Stimulated activated CD4-positive, alpha-beta T cell treated with anti-CD3 and anti-CD28 coated beads, Interleukin-4, amount 100 ng/mL, for 4 hours (primary cell): ENCODE measurements around the gene PHLPP1.
"Not testable (repeated sequence)": the region's sequence is repeated elsewhere in the genome, so short reads cannot be mapped to it uniquely, and the experiment has no call there.

Source experiments
- DNase-seq, 2 experiments: peaks; one replicate each; pipeline ENCODE4 v3.0.0-alpha.2; 2020

The PHLPP1 gene

GRCh38 chr18:62715436-62715758 lies at the start of gene PHLPP1:
PHLPP1 (plus strand) TSS chr18:62715541; CDS start chr18:62715684, 143 bp downstream.
- DNase-seq: no peak

DNA sequence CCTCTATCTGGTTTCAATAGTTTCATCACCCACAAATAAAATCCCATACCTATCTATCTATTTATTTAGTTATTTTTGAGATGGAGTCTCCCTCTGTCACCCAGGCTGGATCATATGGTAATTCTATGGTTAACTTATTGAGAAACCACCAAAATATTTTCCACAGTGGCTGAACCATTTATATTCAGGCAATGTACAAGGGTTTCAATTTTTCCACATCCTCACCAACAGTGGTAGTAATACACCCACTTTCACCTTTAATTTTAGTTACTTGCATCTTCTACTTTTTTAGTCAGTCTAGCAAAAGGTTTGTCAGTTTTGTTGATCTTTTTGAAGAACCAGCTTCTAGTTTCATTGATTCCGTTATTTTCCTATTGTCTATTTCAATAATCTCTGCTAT lies 46.1 kb upstream of the PHLPP1 start:
- no peak for DNase-seq

GRCh38 chr18:62670573-62670972 lies 44.8 kb upstream of the PHLPP1 start:
- DNase-seq: no peak

DNA sequence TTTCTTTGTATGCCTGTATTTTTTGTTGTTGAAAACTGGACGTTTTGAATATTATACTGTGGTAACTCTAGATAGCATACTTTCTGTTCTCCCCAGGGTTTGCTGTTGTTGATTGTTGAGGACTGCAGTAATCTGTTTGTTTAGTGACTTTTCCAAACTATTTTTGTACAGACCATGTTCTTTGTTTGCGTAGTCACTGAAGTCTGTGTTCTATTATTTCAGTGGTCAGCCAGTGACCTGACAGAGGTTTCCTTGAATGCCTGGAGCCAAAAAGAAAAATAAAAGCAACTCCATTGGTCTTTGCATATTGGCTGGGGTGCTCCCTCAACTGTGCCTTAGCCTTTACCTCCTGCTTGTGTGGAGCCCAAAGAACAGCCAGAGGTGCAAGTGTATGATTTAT lies 42.7 kb upstream of the PHLPP1 start:
- DNase-seq: no peak

DNA sequence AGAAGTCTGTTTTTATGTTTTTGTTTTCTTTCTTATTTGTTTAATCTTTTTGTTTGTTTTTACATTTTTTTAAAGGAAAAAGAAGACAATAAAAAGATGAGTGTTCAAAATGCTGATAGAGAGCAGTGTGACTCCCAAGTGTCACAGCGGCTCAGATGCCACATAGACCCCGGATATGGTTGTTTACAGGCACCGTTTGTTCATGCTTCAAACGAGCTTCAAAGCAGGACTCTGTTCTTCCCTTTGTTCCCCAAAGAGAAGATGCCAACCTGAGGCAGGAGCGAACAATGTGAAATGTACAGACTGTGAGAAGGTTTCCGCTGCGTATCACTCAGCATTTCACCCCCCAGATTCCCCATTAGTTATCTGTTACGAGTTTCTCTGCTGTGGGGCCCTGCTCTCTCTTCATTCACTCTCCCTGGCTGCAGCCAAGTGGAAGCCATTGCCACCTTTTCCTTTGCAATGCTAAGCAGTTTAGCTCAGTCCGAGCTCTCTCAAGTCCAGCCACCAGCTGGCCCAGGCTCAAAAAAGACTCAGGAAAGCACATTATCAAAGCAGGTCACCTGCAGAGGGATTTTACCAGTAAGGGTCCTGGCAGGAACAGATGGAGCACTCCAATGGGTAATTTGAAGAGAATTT lies 36.4 kb upstream of the PHLPP1 start:
- no peak for DNase-seq

- DNase-seq: no peak
Observed at GRCh38 chr18:62682371-62682770, 33.0 kb upstream of the PHLPP1 start.

GRCh38 chr18:62683935-62684334 lies 31.4 kb upstream of the PHLPP1 start:
- DNase-seq: no peak

- DNase-seq: no peak
Observed at GRCh38 chr18:62688743-62689317, 26.5 kb upstream of the PHLPP1 start.

- DNase-seq: no peak
Observed at GRCh38 chr18:62690236-62690815, 25.0 kb upstream of the PHLPP1 start.

- DNase-seq: no peak
Observed at GRCh38 chr18:62693659-62694058, 21.7 kb upstream of the PHLPP1 start.

- no peak for DNase-seq
Observed at GRCh38 chr18:62697636-62698035, 17.7 kb upstream of the PHLPP1 start.

- no peak for DNase-seq
Observed at GRCh38 chr18:62702259-62702658, 13.1 kb upstream of the PHLPP1 start.

- not testable (repeated sequence) for DNase-seq
Observed at GRCh38 chr18:62706879-62707278, 8.5 kb upstream of the PHLPP1 start.

DNA sequence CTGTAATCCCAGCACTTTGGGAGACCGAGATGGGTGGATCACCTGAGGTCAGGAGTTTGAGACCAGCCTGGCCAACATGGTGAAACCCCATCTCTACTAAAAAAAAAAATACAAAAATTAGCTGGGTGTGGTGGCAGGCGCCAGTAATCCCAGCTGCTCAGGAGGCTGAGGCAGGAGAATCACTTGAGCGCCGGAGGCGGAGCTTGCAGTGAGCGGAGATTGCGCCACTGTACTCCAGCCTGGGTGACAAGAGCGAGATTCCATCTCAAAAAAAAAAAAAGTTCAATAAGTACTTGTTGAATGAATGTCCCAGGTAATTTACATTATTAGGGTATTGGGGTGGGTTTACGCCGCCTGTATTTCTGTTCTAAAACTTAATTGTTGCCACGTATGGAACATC lies 5.4 kb upstream of the PHLPP1 start:
- not testable (repeated sequence) for DNase-seq

DNA sequence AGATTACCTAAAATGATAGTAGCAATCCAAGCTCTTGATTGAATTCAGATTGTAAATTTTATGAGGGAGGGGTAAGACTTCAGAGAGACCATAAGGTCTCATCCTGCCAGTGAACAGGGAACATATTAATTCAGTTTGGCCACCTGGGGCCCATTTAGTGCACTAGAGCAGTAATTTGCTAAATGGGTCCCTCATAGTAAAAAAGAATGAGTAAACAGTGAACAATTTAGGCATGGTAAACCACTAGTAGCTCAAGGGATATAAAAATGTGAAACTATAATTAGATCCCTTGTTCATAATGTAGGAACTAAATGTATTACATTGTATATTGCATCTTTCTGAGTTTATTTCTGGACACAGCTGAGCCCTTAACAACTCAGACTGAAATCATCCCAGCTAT lies 4.9 kb upstream of the PHLPP1 start:
- no peak for DNase-seq

DNA sequence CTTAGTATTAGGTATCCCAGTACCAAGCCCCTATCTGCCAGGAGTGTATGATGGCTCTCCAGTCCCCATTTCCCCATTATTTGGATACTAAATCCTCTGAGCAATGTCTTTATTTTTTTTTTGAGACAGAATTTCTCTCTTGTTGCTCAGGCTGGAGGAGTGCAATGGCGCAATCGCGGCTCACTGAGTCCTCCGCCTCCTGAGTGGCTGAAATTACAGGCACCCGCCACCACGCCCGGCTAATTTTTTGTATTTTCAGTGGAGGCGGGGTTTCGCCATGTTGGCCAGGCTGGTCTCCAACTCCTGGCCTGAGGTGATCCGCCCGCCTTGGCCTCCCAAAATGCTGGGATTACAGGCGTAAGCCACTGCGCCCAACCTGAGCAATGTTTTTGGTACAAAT lies 3.6 kb upstream of the PHLPP1 start:
- DNase-seq: no peak

DNA sequence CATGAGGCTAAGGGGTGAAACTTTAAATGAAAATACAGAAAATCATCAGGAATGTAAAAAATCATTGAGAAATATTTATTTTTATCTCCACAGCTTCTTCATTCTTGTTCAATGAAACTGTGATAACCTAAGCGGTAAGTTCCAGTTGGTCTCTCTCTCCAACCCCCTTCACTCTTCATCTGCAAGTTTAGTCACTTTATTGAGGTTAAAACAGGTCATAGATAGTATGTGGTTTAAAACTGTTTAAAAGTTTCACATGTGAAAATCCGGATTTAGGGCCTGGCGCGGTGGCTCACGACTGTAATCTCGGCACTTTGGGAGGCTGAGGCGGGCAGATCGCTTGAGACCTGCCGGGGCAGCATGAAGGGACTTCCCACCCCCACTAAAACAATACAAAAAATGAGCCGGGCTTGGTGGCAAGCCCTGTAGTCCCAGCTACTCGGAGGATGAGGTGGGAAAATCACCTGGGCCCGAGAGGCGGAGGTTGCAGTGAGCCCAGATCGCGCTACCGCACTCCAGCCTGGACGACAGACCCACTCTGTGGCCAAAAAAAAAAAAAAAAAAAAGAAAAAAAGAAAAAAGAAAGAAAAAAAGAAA lies 1.6 kb upstream of the PHLPP1 start:
- no peak for DNase-seq

GRCh38 chr18:62714671-62715435 lies 488 bp upstream of the PHLPP1 start:
- DNase-seq: peak; percentile 87 to 89

DNA sequence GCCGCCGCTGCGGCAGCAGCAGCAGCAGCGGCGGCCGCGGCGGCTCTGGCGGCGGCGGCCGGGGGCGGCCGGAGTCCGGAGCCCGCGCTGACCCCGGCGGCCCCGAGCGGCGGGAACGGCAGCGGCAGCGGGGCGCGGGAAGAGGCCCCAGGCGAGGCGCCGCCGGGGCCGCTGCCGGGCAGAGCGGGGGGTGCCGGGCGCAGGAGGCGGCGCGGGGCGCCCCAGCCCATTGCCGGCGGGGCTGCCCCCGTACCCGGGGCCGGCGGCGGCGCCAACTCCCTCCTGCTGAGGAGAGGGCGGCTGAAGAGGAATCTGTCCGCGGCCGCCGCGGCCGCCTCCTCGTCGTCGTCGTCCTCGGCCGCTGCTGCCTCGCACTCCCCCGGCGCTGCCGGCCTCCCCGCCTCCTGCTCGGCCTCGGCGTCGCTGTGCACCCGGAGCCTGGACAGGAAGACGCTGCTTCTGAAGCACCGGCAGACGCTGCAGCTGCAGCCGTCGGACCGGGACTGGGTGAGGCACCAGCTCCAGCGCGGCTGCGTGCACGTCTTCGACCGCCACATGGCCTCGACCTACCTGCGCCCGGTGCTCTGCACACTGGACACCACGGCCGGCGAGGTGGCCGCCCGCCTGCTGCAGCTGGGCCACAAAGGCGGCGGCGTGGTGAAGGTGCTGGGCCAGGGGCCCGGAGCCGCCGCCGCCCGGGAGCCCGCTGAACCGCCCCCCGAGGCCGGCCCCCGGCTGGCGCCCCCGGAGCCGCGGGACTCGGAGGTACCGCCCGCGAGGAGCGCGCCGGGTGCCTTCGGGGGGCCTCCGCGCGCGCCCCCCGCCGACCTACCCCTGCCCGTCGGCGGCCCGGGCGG lies 646 bp downstream of the PHLPP1 start:
- peak; percentile 40 to 43 for DNase-seq

- DNase-seq: peak; percentile 27 to 33
Observed at GRCh38 chr18:62716619-62717168, 1.4 kb downstream of the PHLPP1 start.

GRCh38 chr18:62717169-62717924 lies 2.0 kb downstream of the PHLPP1 start:
- peak in 1 of 2 experiments; percentile 34 for DNase-seq
